Anterior cingulate cortex (tissue), 58 donors: ENCODE results near the gene TBCD.
A peak's percentile ranks its signal among the peaks of the same experiment; 100 is the strongest.

Experiments
- DNase-seq, 58 donors: peaks; one replicate each; lab custom pipeline; 2025; lab: John Stamatoyannopoulos, UW

TBCD gene

GRCh38 chr17:82863941-82864712 lies 112.3 kb downstream of the TBCD start:
- peak in 25 of 58 donors; percentile 16 to 72 (median 38) for DNase-seq

- no peak for DNase-seq
These were observed 112.9 kb downstream of the TBCD start for GRCh38 chr17:82864713-82865248.

- no peak for DNase-seq
These were observed 113.4 kb downstream of the TBCD start for GRCh38 chr17:82865274-82865673.

GRCh38 chr17:82865774-82866395 lies 114.0 kb downstream of the TBCD start:
- no peak for DNase-seq

GRCh38 chr17:82866590-82867191 lies 114.8 kb downstream of the TBCD start:
- DNase-seq, result peak in 1 of 58 donors; percentile 38

GRCh38 chr17:82867763-82868325 lies 116.0 kb downstream of the TBCD start:
- no peak for DNase-seq

- no peak for DNase-seq
These were observed 116.9 kb downstream of the TBCD start for GRCh38 chr17:82868715-82869131.

- no peak for DNase-seq
These were observed 117.7 kb downstream of the TBCD start for GRCh38 chr17:82869536-82869935.

GRCh38 chr17:82870091-82870491 lies 118.2 kb downstream of the TBCD start:
- no peak for DNase-seq

- no peak for DNase-seq
These were observed 118.7 kb downstream of the TBCD start for GRCh38 chr17:82870541-82870940.

GRCh38 chr17:82871056-82871775 lies 119.4 kb downstream of the TBCD start:
- no peak for DNase-seq

- no peak for DNase-seq
These were observed 120.1 kb downstream of the TBCD start for GRCh38 chr17:82871776-82872561.

GRCh38 chr17:82872591-82873520 lies 121.0 kb downstream of the TBCD start:
- no peak for DNase-seq

- DNase-seq, result no peak
These were observed 121.7 kb downstream of the TBCD start for GRCh38 chr17:82873521-82873920.

GRCh38 chr17:82874011-82874835 lies 122.4 kb downstream of the TBCD start:
- DNase-seq, result no peak

GRCh38 chr17:82875407-82875856 lies 123.6 kb downstream of the TBCD start:
- DNase-seq, result no peak

- DNase-seq, result no peak
These were observed 124.3 kb downstream of the TBCD start for GRCh38 chr17:82876149-82876548.
